HL-60 (cell line): Measurements from ENCODE around the gene DDX39A.
A peak's percentile ranks its signal among the peaks of the same experiment; 100 is the strongest.

Source experiments
- DNase-seq, 2 experiments: peaks; one replicate each; pipeline ENCODE4 v3.0.0-alpha.2; 2010 to 2020; ENCODE audit warnings: low read depth in 1 of 2, low spot score in 1 of 2
- H3K27ac ChIP-seq: fragments of 250-450 bp; sonication (Bioruptor Pico); replicated peaks from 2 replicates; pipeline ENCODE4 v1.5.1; 2020; ENCODE audit warnings: mild to moderate bottlenecking, moderate library complexity
- H3K27me3 ChIP-seq: fragments of 250-450 bp; sonication (Bioruptor Pico); 2 replicates; pipeline ENCODE4 v1.5.1; 2021; ENCODE audit warnings: mild to moderate bottlenecking, moderate library complexity; ENCODE audit not compliant: insufficient read depth, poor library complexity, severe bottlenecking
- H3K4me3 ChIP-seq: replicated peaks from 2 replicates; pipeline ENCODE4 v1.5.1; 2011; ENCODE audit warnings: mild to moderate bottlenecking, control low read depth, low read length; ENCODE audit not compliant: insufficient read depth
- GABPA ChIP-seq: IDR thresholded peaks from 2 replicates; pipeline ENCODE4 v1.6.1; 2012; ENCODE audit warnings: low read depth
- POLR2AphosphoS5 ChIP-seq: IDR thresholded peaks from 2 replicates; pipeline ENCODE4 v1.6.1; 2012; ENCODE audit warnings: low read depth
- SPI1 ChIP-seq: IDR thresholded peaks from 2 replicates; pipeline ENCODE4 v1.6.1; 2012; ENCODE audit warnings: low read depth, mild to moderate bottlenecking, borderline replicate concordance
- TF ChIP-seq, protein P1 (sequence below): IDR thresholded peaks from one replicate; pipeline ENCODE4 v1.5.1; 2011; ENCODE audit warnings: low read length, control low read depth, inconsistent platforms; ENCODE audit not compliant: insufficient read depth
- TF ChIP-seq, protein P2 (sequence below): IDR thresholded peaks from 2 replicates; pipeline ENCODE4 v1.6.1; 2012; ENCODE audit warnings: low read depth; ENCODE audit not compliant: insufficient replicate concordance

Gene DDX39A

DNA sequence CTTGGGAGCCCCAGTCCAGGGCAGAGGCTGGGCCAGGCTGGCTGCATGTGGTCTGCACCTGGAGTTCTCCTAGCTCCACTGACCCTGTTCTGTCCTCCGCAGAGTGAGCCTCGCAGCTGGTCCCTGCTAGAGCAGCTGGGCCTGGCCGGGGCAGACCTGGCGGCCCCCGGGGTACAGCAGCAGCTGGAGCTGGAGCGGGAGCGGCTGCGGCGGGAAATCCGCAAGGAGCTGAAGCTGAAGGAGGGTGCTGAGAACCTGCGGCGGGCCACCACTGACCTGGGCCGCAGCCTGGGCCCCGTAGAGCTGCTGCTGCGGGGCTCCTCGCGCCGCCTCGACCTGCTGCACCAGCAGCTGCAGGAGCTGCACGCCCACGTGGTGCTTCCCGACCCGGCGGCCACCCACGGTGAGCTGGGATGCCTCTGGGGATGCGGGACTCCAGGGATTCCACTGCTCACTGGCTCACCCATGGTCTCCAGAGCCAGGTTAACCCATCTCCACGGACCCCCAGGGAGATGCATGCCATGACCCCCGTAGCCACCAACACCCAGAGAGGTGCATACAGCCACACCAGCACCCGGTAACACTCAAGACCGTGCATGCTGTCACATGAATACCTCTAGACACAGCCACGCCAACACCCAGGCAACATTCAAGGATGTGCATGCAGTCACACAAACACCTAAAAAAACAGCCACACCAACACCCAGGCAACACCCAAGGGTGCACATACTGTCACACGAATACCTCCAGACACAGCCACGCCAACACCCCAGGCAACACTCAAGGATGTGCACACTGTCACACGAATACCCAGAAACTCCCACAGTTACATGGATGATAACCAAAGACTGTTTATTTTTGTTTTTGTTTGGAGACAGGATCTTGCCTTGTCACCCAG lies 22.1 kb upstream of the DDX39A start:
- DNase-seq = no peak
- Histone ChIP-seq H3K27ac (peak overlapping the region; percentile 76), H3K4me3 (no peak overlapping the region), H3K27me3 (no peaks in the 10 kb centered on the region)
- TF ChIP-seq, protein P1, sequence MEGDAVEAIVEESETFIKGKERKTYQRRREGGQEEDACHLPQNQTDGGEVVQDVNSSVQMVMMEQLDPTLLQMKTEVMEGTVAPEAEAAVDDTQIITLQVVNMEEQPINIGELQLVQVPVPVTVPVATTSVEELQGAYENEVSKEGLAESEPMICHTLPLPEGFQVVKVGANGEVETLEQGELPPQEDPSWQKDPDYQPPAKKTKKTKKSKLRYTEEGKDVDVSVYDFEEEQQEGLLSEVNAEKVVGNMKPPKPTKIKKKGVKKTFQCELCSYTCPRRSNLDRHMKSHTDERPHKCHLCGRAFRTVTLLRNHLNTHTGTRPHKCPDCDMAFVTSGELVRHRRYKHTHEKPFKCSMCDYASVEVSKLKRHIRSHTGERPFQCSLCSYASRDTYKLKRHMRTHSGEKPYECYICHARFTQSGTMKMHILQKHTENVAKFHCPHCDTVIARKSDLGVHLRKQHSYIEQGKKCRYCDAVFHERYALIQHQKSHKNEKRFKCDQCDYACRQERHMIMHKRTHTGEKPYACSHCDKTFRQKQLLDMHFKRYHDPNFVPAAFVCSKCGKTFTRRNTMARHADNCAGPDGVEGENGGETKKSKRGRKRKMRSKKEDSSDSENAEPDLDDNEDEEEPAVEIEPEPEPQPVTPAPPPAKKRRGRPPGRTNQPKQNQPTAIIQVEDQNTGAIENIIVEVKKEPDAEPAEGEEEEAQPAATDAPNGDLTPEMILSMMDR = no peak
- TF ChIP-seq POLR2AphosphoS5 = no peak
- TF ChIP-seq, protein P2, sequence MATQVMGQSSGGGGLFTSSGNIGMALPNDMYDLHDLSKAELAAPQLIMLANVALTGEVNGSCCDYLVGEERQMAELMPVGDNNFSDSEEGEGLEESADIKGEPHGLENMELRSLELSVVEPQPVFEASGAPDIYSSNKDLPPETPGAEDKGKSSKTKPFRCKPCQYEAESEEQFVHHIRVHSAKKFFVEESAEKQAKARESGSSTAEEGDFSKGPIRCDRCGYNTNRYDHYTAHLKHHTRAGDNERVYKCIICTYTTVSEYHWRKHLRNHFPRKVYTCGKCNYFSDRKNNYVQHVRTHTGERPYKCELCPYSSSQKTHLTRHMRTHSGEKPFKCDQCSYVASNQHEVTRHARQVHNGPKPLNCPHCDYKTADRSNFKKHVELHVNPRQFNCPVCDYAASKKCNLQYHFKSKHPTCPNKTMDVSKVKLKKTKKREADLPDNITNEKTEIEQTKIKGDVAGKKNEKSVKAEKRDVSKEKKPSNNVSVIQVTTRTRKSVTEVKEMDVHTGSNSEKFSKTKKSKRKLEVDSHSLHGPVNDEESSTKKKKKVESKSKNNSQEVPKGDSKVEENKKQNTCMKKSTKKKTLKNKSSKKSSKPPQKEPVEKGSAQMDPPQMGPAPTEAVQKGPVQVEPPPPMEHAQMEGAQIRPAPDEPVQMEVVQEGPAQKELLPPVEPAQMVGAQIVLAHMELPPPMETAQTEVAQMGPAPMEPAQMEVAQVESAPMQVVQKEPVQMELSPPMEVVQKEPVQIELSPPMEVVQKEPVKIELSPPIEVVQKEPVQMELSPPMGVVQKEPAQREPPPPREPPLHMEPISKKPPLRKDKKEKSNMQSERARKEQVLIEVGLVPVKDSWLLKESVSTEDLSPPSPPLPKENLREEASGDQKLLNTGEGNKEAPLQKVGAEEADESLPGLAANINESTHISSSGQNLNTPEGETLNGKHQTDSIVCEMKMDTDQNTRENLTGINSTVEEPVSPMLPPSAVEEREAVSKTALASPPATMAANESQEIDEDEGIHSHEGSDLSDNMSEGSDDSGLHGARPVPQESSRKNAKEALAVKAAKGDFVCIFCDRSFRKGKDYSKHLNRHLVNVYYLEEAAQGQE = no peak
- no peak for TF ChIP-seq SPI1
- no peak for TF ChIP-seq GABPA

DNA sequence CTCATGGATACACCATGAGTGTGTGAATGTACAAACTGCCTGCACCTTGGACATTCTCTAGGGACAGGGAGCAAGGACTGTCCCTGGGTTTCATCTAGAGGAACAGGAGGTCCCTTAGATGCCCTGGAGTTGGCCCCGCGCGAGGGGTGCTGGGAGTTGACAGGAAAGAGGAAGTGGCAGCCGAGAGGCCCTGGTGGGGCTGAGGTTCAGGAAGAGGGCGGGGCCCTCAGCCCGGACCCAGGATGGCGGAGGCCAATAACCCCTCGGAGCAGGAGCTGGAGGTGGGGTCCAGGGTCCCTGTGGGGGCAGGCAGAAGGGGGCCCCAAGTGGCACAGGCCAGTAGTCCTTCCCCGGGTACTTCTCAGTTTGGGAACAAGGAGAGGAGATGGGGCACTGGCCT lies 20.9 kb upstream of the DDX39A start:
- TF ChIP-seq, protein P2 = no peak
- TF ChIP-seq SPI1 = peak; percentile 100
- DNase-seq = peak; percentile 90 to 98
- Histone ChIP-seq H3K27ac (peak overlapping the region; percentile 76), H3K4me3 (peak overlapping the region; percentile 57), H3K27me3 (no peaks in the 10 kb centered on the region)

DNA sequence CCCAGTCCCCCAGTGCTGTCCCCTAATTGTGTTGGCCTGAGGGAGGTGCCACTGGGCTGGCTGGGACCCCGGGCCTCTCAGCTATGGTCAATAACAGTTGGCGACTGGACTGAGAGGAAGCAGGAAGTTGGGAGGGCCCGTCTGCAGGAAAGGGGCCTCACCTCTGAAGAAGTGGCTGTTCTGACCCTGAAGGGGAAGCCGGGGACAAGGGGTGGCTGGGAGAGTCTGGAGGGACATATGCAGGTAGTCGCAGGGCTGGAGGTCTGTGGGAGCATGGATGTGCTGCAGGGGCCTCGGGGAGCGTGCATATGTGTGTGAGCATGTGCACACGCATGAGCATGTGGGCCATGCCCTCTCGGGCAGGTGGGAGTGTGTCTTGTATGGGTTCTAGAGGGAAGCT lies 19.9 kb upstream of the DDX39A start:
- DNase-seq = peak; percentile 66 to 69
- Histone ChIP-seq H3K27me3 (no peaks in the 10 kb centered on the region), H3K27ac (peak overlapping the region; percentile 76)

More for the DNA sequence above, 19.9 kb upstream of the DDX39A start:
- TF ChIP-seq, protein P2 = no peak
- peak; percentile 42; the same call in 1 of the 2 replicates for TF ChIP-seq SPI1
- no peak overlapping the region for H3K4me3 ChIP-seq
